ENCODE measurements around the gene ITGB6.

Gene ITGB6

GRCh38 chr2:160199683-160200389 lies at the start of gene ITGB6:
TSS of gene ITGB6 (minus strand) at chr2:160200272. CDS start at chr2:160200063, 209 bp downstream.
- Histone ChIP-seq H3K9ac (ENCODE audit: low read length) (no peak within 1 kb of the TSS), H3K36me3 (ENCODE audit: control insufficient read depth, insufficient read depth, low read length) (no peaks in the 10 kb centered on the region), H3K4me3 (ENCODE audit: low read length) (peak within 1 kb of the TSS; percentile 40), H3K27me3 (ENCODE audit: control insufficient read depth, insufficient read depth, low read length) (no peaks in the 10 kb centered on the region), H3K4me1 (ENCODE audit: control insufficient read depth, insufficient read depth, low read length) (no peaks in the 10 kb centered on the region), H3K27ac (ENCODE audit: low read depth, low read length) (no peak within 1 kb of the TSS)

- Histone ChIP-seq H3K27me3 (ENCODE audit: control insufficient read depth, insufficient read depth, low read length) (no peaks in the 10 kb centered on the region), H3K4me3 (ENCODE audit: low read length) (no peak overlapping the region), H3K9ac (ENCODE audit: low read length) (no peak overlapping the region), H3K4me1 (ENCODE audit: control insufficient read depth, insufficient read depth, low read length) (no peaks in the 10 kb centered on the region), H3K27ac (ENCODE audit: low read depth, low read length) (no peak overlapping the region), H3K36me3 (ENCODE audit: control insufficient read depth, insufficient read depth, low read length) (no peaks in the 10 kb centered on the region)
Measured at GRCh38 chr2:160247296-160248035, 47.4 kb upstream of the ITGB6 start.

- Histone ChIP-seq H3K4me3 (ENCODE audit: low read length) (no peak overlapping the region), H3K9ac (ENCODE audit: low read length) (no peak overlapping the region), H3K27ac (ENCODE audit: low read depth, low read length) (no peak overlapping the region), H3K4me1 (ENCODE audit: control insufficient read depth, insufficient read depth, low read length) (peaks cover 5% of the 10 kb centered on the region), H3K36me3 (ENCODE audit: control insufficient read depth, insufficient read depth, low read length) (no peaks in the 10 kb centered on the region), H3K27me3 (ENCODE audit: control insufficient read depth, insufficient read depth, low read length) (no peaks in the 10 kb centered on the region)
Measured at GRCh38 chr2:160246356-160246755, 46.3 kb upstream of the ITGB6 start.

- Histone ChIP-seq H3K4me1 (ENCODE audit: control insufficient read depth, insufficient read depth, low read length) (peaks cover 5% of the 10 kb centered on the region), H3K9ac (ENCODE audit: low read length) (no peak overlapping the region), H3K27ac (ENCODE audit: low read depth, low read length) (no peak overlapping the region), H3K27me3 (ENCODE audit: control insufficient read depth, insufficient read depth, low read length) (no peaks in the 10 kb centered on the region), H3K36me3 (ENCODE audit: control insufficient read depth, insufficient read depth, low read length) (no peaks in the 10 kb centered on the region), H3K4me3 (ENCODE audit: low read length) (no peak overlapping the region)
Measured at GRCh38 chr2:160245614-160246155, 45.6 kb upstream of the ITGB6 start.

- no peaks in the 10 kb centered on the region for H3K36me3 ChIP-seq (ENCODE audit: control insufficient read depth, insufficient read depth, low read length)
- H3K27me3 ChIP-seq (ENCODE audit: control insufficient read depth, insufficient read depth, low read length), result no peaks in the 10 kb centered on the region
- H3K4me3 ChIP-seq (ENCODE audit: low read length), result no peak overlapping the region
- H3K4me1 ChIP-seq (ENCODE audit: control insufficient read depth, insufficient read depth, low read length), result peaks cover 5% of the 10 kb centered on the region
- no peak overlapping the region for H3K9ac ChIP-seq (ENCODE audit: low read length)
- no peak overlapping the region for H3K27ac ChIP-seq (ENCODE audit: low read depth, low read length)
Measured at GRCh38 chr2:160242893-160243564, 43.0 kb upstream of the ITGB6 start.

GRCh38 chr2:160241251-160242137 lies 41.4 kb upstream of the ITGB6 start:
- no peak overlapping the region for H3K4me3 ChIP-seq (ENCODE audit: low read length)
- H3K9ac ChIP-seq (ENCODE audit: low read length), result no peak overlapping the region
- no peaks in the 10 kb centered on the region for H3K27me3 ChIP-seq (ENCODE audit: control insufficient read depth, insufficient read depth, low read length)
- peaks cover 5% of the 10 kb centered on the region for H3K4me1 ChIP-seq (ENCODE audit: control insufficient read depth, insufficient read depth, low read length)
- H3K36me3 ChIP-seq (ENCODE audit: control insufficient read depth, insufficient read depth, low read length), result no peaks in the 10 kb centered on the region
- no peak overlapping the region for H3K27ac ChIP-seq (ENCODE audit: low read depth, low read length)

- Histone ChIP-seq H3K4me1 (ENCODE audit: control insufficient read depth, insufficient read depth, low read length) (peaks cover 5% of the 10 kb centered on the region), H3K36me3 (ENCODE audit: control insufficient read depth, insufficient read depth, low read length) (no peaks in the 10 kb centered on the region), H3K4me3 (ENCODE audit: low read length) (no peak overlapping the region), H3K27me3 (ENCODE audit: control insufficient read depth, insufficient read depth, low read length) (no peaks in the 10 kb centered on the region), H3K9ac (ENCODE audit: low read length) (no peak overlapping the region), H3K27ac (ENCODE audit: low read depth, low read length) (no peak overlapping the region)
Measured at GRCh38 chr2:160239436-160239835, 39.4 kb upstream of the ITGB6 start.

GRCh38 chr2:160238392-160238791 lies 38.3 kb upstream of the ITGB6 start:
- Histone ChIP-seq H3K36me3 (ENCODE audit: control insufficient read depth, insufficient read depth, low read length) (no peaks in the 10 kb centered on the region), H3K4me1 (ENCODE audit: control insufficient read depth, insufficient read depth, low read length) (peaks cover 5% of the 10 kb centered on the region), H3K9ac (ENCODE audit: low read length) (no peak overlapping the region), H3K27ac (ENCODE audit: low read depth, low read length) (no peak overlapping the region), H3K27me3 (ENCODE audit: control insufficient read depth, insufficient read depth, low read length) (no peaks in the 10 kb centered on the region), H3K4me3 (ENCODE audit: low read length) (no peak overlapping the region)

GRCh38 chr2:160232905-160233475 lies 32.9 kb upstream of the ITGB6 start:
- Histone ChIP-seq H3K4me3 (ENCODE audit: low read length) (no peak overlapping the region), H3K27ac (ENCODE audit: low read depth, low read length) (no peak overlapping the region), H3K4me1 (ENCODE audit: control insufficient read depth, insufficient read depth, low read length) (no peaks in the 10 kb centered on the region), H3K27me3 (ENCODE audit: control insufficient read depth, insufficient read depth, low read length) (no peaks in the 10 kb centered on the region), H3K9ac (ENCODE audit: low read length) (no peak overlapping the region), H3K36me3 (ENCODE audit: control insufficient read depth, insufficient read depth, low read length) (no peaks in the 10 kb centered on the region)

- H3K4me3 ChIP-seq (ENCODE audit: low read length), result no peak overlapping the region
- no peaks in the 10 kb centered on the region for H3K36me3 ChIP-seq (ENCODE audit: control insufficient read depth, insufficient read depth, low read length)
- no peaks in the 10 kb centered on the region for H3K4me1 ChIP-seq (ENCODE audit: control insufficient read depth, insufficient read depth, low read length)
- no peak overlapping the region for H3K27ac ChIP-seq (ENCODE audit: low read depth, low read length)
- H3K9ac ChIP-seq (ENCODE audit: low read length), result no peak overlapping the region
- no peaks in the 10 kb centered on the region for H3K27me3 ChIP-seq (ENCODE audit: control insufficient read depth, insufficient read depth, low read length)
Measured at GRCh38 chr2:160229591-160229990, 29.5 kb upstream of the ITGB6 start.

- no peak overlapping the region for H3K27ac ChIP-seq (ENCODE audit: low read depth, low read length)
- H3K4me1 ChIP-seq (ENCODE audit: control insufficient read depth, insufficient read depth, low read length), result no peaks in the 10 kb centered on the region
- no peak overlapping the region for H3K4me3 ChIP-seq (ENCODE audit: low read length)
- H3K27me3 ChIP-seq (ENCODE audit: control insufficient read depth, insufficient read depth, low read length), result no peaks in the 10 kb centered on the region
- no peaks in the 10 kb centered on the region for H3K36me3 ChIP-seq (ENCODE audit: control insufficient read depth, insufficient read depth, low read length)
- no peak overlapping the region for H3K9ac ChIP-seq (ENCODE audit: low read length)
Measured at GRCh38 chr2:160228141-160228917, 28.3 kb upstream of the ITGB6 start.

All from rectal smooth muscle tissue (tissue), 1 donor.